Measurements from ENCODE around the gene SLC43A1. TPM values are rescaled to one million over a fixed set of nuclear protein-coding genes. Genes with fewer than 3 reads are reported as not detected.

SLC43A1 gene
- total RNA-seq, 1 experiment from 2014 or later = 11.8 TPM

- ChIA-PET CTCF (interaction anchor here (1.2 kb wide), 1 partner anchor 13 kb away, joined by 3 read pairs; no protein-coding TSS in a partner anchor), RAD21 (ENCODE audit: low non-redundant PET in 1 of 2, low total read pairs in 2 of 2, uncharacterized antibody in 2 of 2, unreplicated experiment in 2 of 2) (interaction anchor here in 1 of 2 experiments (0.6 kb wide), 1 partner anchor 10 kb away, joined by 3 read pairs; no protein-coding TSS in a partner anchor), POLR2A (no interaction called here)
- no peak for DNase-seq (ENCODE audit: low read depth, low spot score)
- H3K36me3 ChIP-seq (ENCODE audit: control insufficient read depth in 1 of 2, insufficient read depth in 2 of 2, low read length in 2 of 2) = no peaks in the 10 kb centered on the region
- intact Hi-C loops (cut with micrococcal nuclease) = no loop called here
- H4K20me1 ChIP-seq (ENCODE audit: insufficient read depth) = no peaks in the 10 kb centered on the region
- H3K4me3 ChIP-seq (replicated peaks in 1 of 2; ENCODE audit: low read depth in 1 of 2, low read length in 2 of 2) = no peak overlapping the region
- TF ChIP-seq POLR2A (IDR thresholded peaks at IDR 0.05; ENCODE audit: borderline replicate concordance, extremely low read depth, insufficient read depth, insufficient read length) (no peak), TCF7L2 (IDR thresholded peaks at IDR 0.05; ENCODE audit: borderline replicate concordance, extremely low read depth, insufficient read depth, insufficient read length) (peak; percentile 51)
- no peak overlapping the region for H2AFZ ChIP-seq (ENCODE audit: low read depth, low read length, poor library complexity, severe bottlenecking)
- H3K4me2 ChIP-seq (ENCODE audit: low read length) = peak overlapping the region; percentile 30
- no peaks in the 10 kb centered on the region for H3K27me3 ChIP-seq (ENCODE audit: insufficient read depth, low read length)
- H3K4me1 ChIP-seq (ENCODE audit: control insufficient read depth in 1 of 2, insufficient read depth in 2 of 2, low read length in 2 of 2) = peaks cover 0 to 12% of the 10 kb centered on the region in 2 experiments; a peak in 3 of 4 replicates
- H3K9ac ChIP-seq (ENCODE audit: low read length) = no peak overlapping the region
- H3K27ac ChIP-seq (ENCODE audit: low read depth, low read length) = no peak overlapping the region
- no peaks in the 10 kb centered on the region for H3K9me2 ChIP-seq (ENCODE audit: insufficient read depth)
- ATAC-seq = peak; percentile 88
- BruUV-seq (replicated peaks) = no TSS peak
- no peaks in the 10 kb centered on the region for H3K79me2 ChIP-seq (ENCODE audit: insufficient read depth, low read length)
- H3K9me3 ChIP-seq (ENCODE audit: control insufficient read depth in 1 of 2, insufficient read depth in 1 of 2, low read depth in 1 of 2, low read length in 2 of 2) = no peaks in the 10 kb centered on the region
Measured at GRCh38 chr11:57546869-57547475, 31.5 kb upstream of the SLC43A1 start.

- DNase-seq (ENCODE audit: low read depth, low spot score) = no peak
- H3K9ac ChIP-seq (ENCODE audit: low read length) = no peak overlapping the region
- H3K27ac ChIP-seq (ENCODE audit: low read depth, low read length) = no peak overlapping the region
- H4K20me1 ChIP-seq (ENCODE audit: insufficient read depth) = no peaks in the 10 kb centered on the region
- ChIA-PET POLR2A (no interaction called here), RAD21 (ENCODE audit: low non-redundant PET in 1 of 2, low total read pairs in 2 of 2, uncharacterized antibody in 2 of 2, unreplicated experiment in 2 of 2) (no interaction called here), CTCF (interaction anchor here (1.2 kb wide), 1 partner anchor 13 kb away, joined by 3 read pairs; no protein-coding TSS in a partner anchor)
- no peaks in the 10 kb centered on the region for H3K27me3 ChIP-seq (ENCODE audit: insufficient read depth, low read length)
- no peaks in the 10 kb centered on the region for H3K36me3 ChIP-seq (ENCODE audit: control insufficient read depth in 1 of 2, insufficient read depth in 2 of 2, low read length in 2 of 2)
- no peak for ATAC-seq
- H3K9me2 ChIP-seq (ENCODE audit: insufficient read depth) = no peaks in the 10 kb centered on the region
- H3K4me3 ChIP-seq (replicated peaks in 1 of 2; ENCODE audit: low read depth in 1 of 2, low read length in 2 of 2) = no peak overlapping the region
- intact Hi-C loops (cut with micrococcal nuclease) = no loop called here
- no peaks in the 10 kb centered on the region for H3K9me3 ChIP-seq (ENCODE audit: control insufficient read depth in 1 of 2, insufficient read depth in 1 of 2, low read depth in 1 of 2, low read length in 2 of 2)
- BruUV-seq (replicated peaks) = no TSS peak
- H2AFZ ChIP-seq (ENCODE audit: low read depth, low read length, poor library complexity, severe bottlenecking) = no peak overlapping the region
- H3K4me2 ChIP-seq (ENCODE audit: low read length) = no peak overlapping the region
- TF ChIP-seq REST (IDR thresholded peaks at IDR 0.05; ENCODE audit: low read depth) = no peak
- H3K4me1 ChIP-seq (ENCODE audit: control insufficient read depth in 1 of 2, insufficient read depth in 2 of 2, low read length in 2 of 2) = peaks cover 0 to 12% of the 10 kb centered on the region in 2 experiments; a peak in 3 of 4 replicates
- H3K79me2 ChIP-seq (ENCODE audit: insufficient read depth, low read length) = no peaks in the 10 kb centered on the region
Measured at GRCh38 chr11:57546451-57546850, 30.9 kb upstream of the SLC43A1 start.
